HG03571 (cell line): ENCODE data around the gene ITFG1.
"Not testable (repeated sequence)": the region's sequence is repeated elsewhere in the genome, so short reads cannot be mapped to it uniquely, and the experiment has no call there.

Experiments
- ATAC-seq: cut with Tn5 transposase; IDR thresholded peaks from one replicate; pipeline ENCODE4 v1.9.1; 2021; ENCODE audit not compliant: unreplicated experiment

Gene ITFG1

GRCh38 chr16:47161464-47161863 is 299.4 kb downstream of the ITFG1 start:
- ATAC-seq, result no peak

GRCh38 chr16:47160422-47160821 is 300.4 kb downstream of the ITFG1 start:
- no peak for ATAC-seq

- no peak for ATAC-seq
Measured at GRCh38 chr16:47158992-47159391, 301.9 kb downstream of the ITFG1 start.

DNA sequence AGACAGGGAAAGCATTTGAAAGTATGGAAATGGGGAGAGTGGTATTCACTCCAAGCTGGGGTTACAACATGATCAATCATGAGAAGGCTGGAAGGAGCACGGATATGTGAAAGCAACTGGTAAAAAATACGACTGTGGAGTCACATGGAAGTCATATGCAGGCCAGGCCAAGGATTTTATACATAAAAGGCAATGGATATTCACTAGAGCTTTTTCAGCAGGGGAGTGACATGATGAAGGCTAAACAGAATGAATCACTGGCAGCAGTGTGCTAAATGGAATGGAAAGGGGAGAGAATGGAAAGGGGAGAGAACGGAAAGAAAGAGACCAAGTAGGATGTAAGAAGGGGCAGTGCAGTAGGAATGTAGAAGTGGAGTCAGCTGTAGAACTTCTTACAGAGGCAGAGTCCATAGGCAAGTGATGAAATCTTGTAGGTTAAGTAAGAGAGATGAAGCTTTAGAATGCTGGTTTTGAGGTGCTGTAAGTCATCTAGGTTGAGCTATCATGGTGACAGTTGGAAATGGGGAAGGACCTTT is 304.1 kb downstream of the ITFG1 start:
- no peak for ATAC-seq

GRCh38 chr16:47152501-47152900 is 308.4 kb downstream of the ITFG1 start:
- ATAC-seq, result not testable (repeated sequence)

GRCh38 chr16:47150067-47150466 is 310.8 kb downstream of the ITFG1 start:
- ATAC-seq, result no peak

DNA sequence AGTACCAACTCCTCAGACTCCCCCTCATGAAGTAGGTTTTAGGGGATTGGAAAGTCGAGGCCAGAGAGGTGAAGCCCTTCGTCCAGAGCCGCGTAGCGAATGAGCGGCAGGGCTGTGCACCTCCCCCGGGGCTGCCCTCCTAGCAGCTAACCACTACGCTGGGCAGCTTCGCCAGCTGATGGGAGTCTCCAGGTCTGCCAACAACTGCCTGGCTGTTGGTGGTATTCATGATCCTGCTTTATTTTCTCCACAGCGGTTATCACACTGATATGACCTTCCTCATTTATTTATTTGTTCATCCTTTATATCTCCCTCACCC is 316.3 kb downstream of the ITFG1 start:
- no peak for ATAC-seq

DNA sequence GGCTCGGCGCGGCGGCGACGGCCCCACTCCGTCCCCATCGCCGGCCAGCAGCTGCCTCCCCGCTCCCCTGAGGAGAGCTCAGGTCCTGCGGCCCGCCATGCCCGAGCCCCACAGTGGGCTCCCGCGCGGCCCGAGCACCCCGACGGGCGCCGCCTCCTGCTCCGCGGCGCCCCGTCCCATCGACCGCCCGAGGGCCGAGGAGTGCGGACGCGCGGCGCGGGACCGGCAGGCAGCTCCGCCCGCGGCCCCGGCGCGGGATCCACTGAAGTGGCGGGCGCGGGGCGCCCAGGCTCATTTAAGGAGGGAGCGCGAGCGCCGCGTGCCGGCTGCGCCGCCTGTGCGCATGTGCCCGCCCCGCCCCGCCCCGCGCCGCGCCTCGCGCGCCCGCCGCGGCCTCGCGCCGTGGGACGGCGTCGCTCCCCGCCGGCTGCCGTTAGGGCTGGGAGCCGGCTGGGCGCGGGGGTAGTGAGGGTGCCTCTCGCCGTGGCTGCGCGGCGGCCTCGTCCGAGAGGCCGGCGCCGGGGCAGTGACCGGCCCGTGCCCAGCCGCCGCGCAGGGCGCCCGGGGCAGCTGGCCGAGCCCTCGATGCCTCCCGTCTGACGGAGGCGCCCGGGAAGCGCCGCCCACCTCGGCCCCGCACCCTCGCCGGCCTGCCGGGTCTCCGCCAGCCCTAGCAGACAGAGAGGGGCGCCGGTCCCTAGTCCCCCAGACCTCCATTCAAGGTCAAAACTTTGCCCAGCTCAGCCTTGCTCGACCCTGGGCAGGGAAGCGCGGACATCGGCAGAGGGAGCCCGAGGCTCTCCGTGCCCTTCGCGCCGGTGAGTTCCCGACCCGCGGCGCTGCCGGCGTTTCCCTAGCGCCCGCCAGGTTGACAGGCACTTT is 316.9 kb downstream of the ITFG1 start, which contains the start of gene NETO2:
NETO2 (minus strand) TSS at position 269 of the 882 bp plus-strand sequence. CDS start 333 bp downstream, outside the sequence.
- ATAC-seq, result peak; percentile 44

DNA sequence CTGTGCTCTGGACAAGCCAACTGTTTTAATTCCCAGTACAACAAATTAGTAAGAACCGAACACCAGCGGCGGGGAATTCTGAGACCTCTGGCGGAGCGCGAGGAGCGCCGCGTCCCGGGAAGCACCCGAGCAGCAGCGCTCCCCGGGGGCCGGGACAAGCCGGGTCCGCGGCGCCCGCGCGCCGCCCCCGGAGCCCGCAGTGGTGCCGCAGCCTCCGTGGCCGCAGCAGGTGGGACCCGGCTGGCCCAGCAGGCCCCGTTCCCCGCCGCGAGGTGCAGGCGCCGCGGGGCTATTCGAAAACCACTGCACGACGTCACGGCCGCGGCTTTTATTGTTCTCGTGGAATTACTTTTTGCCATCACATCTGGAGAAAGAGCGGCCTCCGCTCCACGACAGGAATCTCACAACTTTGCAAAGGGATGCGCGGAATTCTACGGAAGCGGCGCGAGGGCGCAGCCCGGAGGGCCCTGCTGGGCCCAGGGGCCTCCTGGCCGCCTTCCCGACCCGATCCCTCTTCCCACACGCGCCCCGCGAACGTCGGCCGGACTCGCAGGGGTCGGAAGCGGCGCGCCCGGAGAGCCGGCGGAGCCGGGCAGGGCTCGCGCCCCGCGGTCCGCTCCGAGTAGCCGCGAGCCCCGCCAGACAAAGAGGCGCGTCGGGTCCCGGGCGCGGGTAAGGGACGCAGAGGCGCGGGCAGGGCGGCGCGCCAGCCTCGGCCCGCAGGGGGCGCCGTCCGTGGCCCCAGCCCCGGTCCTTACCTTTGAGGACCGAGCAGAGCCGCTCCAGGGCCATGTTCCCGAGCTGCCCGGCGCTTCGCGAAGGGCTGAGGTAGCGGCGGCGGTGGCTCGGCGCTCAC is 317.8 kb downstream of the ITFG1 start:
- ATAC-seq, result peak; percentile 64

- ATAC-seq, result no peak
Measured at GRCh38 chr16:47142486-47142820, 318.4 kb downstream of the ITFG1 start.

- ATAC-seq, result peak; percentile 43
Measured at GRCh38 chr16:47141773-47142485, 318.9 kb downstream of the ITFG1 start.

DNA sequence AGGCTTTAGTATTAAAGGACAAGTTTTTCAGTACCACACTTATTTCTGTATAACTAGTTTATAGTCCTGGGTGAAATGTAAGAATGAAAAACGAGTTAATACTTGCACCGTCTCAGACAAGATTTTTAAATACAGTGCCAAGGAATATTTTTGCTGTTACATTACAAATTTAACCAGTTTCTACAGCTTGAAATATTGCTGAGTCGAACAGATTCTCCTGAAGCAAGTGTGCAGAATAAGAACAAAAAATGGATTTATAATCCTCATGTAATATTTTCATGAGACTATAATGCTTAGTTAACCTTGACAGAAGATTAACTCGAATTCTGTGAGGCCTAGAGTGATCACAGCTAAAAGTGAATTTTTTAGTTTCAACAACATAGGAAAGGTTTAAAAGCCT is 320.2 kb downstream of the ITFG1 start:
- ATAC-seq, result no peak

DNA sequence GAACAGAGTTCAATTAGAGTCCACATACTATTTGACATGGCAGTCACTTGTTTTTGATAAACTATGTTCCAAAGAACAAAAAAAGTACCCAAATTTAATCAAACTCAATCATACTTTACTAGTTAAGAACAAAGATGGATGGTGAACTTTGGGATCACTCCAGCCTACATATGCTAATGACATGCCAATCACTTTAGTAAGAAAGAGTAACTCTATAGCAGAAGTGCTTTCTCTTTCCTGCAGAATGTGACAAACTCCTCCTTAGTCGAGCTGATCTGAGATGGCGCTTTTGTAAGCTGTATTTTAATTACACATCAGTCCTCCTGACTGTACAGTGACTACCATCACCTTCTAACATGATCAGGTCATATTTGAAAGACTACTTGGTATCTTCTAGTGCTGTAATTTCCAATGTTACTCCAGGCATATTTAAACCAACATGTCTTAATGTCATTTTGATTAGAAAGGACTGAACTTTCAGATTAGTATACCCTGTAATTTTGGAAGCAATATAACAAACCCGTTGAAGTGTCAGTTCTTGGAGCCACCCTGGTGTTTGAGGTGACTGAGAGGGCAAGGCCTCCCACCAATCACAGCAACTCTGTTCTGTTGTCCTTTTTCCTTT is 321.2 kb downstream of the ITFG1 start:
- ATAC-seq, result no peak

GRCh38 chr16:47137925-47138324 is 322.9 kb downstream of the ITFG1 start:
- not testable (repeated sequence) for ATAC-seq

GRCh38 chr16:47136099-47136842 is 324.6 kb downstream of the ITFG1 start:
- ATAC-seq, result no peak

DNA sequence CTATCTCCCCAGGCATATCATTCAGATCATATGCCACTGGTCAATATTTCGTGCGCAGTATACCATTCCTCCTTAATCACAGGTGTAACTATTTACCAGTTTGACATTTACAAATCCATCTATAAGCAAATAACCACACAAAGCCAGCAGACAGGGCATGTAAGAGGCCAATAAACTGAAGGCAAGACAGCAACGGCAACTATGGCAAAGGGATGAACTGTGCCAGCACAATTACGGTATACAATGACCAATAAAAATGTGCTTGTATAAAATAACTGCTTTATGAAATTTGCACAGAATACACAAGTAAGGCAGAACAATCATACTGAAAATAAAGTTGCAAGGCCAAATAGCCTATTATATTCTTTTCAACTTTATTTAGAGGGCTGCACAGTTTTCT is 326.3 kb downstream of the ITFG1 start:
- ATAC-seq, result no peak

DNA sequence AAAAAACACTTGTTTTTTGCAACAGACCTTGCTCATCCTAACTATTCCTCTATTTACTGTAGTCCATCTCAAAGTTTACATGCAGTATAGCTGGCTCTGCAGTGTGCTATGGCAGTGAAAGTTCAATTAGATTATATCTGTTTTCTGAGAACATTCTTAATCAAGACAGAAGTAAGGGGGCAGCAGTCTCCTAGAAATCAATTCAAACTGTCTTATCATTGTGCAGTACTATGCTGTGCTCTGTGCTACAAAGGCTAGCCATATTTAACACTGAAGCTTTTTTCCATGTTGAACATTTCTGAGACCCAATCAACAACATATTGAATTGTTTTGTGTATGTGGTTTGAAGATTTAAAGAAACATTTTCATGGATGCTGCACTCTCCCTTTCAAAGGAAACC is 328.6 kb downstream of the ITFG1 start:
- ATAC-seq, result no peak

DNA sequence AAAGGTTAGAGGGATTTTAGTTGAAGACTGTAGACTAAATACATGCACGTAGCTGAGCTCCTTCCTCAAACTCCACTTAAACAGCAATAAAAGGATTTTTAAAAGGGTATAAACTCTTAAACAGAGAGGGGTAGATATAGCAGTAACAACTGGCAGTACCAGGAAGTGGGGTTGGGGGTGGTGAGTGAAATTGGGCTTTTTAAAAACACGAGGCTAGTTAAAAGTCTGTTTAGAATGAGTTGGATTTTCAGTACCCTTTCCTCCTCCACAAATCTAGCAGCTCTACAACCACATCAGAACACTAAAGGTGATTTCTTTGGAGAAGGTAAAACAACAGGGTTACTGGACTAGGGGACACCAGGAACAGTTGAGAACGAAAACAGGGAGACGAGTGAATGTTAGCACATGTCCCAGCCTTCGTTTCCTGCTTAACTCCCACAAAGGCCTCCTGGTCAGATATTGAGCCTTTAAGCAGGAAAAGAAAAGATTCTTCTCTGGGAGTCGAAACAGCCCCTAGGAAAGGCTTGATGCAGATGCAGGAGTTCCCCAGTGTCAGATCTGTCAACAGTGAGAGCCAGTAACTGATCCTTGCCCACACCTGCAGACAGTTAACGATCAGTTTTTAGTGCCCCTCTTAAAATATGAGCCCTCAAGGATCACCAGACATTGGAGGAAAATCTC is 331.0 kb downstream of the ITFG1 start:
- no peak for ATAC-seq

DNA sequence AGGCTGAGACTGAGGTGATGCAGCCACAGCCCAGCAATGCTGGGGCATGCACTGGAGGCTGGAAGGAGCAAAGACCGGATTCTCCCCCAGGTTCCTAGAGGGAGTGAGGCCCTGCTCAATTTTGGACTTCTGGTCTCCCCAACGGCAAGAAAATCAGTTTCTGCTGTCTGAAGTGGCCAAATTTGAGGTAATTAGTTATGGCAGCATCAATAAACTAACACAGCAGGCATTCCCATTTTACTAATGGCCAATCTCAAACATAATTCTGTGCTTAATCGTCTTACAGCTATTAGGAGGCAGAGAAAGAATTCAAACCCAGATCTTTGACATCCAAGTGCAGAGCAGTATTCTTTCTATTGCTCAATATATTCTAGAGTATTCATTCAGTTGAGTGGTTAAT is 333.3 kb downstream of the ITFG1 start:
- ATAC-seq, result no peak
